MG63 (cell line): ENCODE measurements around the gene FGF3. TPM values are rescaled to one million over a fixed set of nuclear protein-coding genes. Genes with fewer than 3 reads are reported as not detected.
A peak's percentile ranks its signal among the peaks of the same experiment; 100 is the strongest.

Source experiments
- DNase-seq: peaks from one replicate; pipeline ENCODE4 v3.0.0-alpha.2; 2020
- H3K27me3 ChIP-seq: fragments of 250-450 bp; sonication (Bioruptor Pico); 2 replicates; pipeline ENCODE4 v1.5.1; 2020; ENCODE audit warnings: mild to moderate bottlenecking, moderate library complexity
- H3K36me3 ChIP-seq: fragments of 250-450 bp; sonication (Bioruptor Pico); 2 replicates; pipeline ENCODE4 v1.5.1; 2020; ENCODE audit warnings: mild to moderate bottlenecking, moderate library complexity
- H3K4me3 ChIP-seq: fragments of 250-450 bp; sonication (Bioruptor Pico); 2 replicates; pipeline ENCODE4 v1.5.1; 2020; ENCODE audit warnings: mild to moderate bottlenecking, moderate library complexity
- H3K9me3 ChIP-seq: fragments of 250-450 bp; sonication (Bioruptor Pico); 2 replicates; pipeline ENCODE4 v1.5.1; 2020; ENCODE audit warnings: mild to moderate bottlenecking, moderate library complexity
- total RNA-seq: library from RNA; depleted of rRNA; stranded (reverse); fragments of >200 nt; shearing (Covaris generic); gene quantifications from 2 replicates; pipeline ENCODE4 v1.2.3, GENCODE V29; 2014; ENCODE audit warnings: low replicate concordance

Gene FGF3
- total RNA-seq, 1 experiment from 2014 or later = not detected

- Histone ChIP-seq H3K4me3 (no peak overlapping the region), H3K27me3 (peaks cover 15% of the 10 kb centered on the region), H3K9me3 (0 out of 2 replicates have a peak, but pooled peaks cover 2% of the 10 kb centered on the region), H3K36me3 (no peaks in the 10 kb centered on the region)
- no peak for DNase-seq
Measured at GRCh38 chr11:69859275-69859934, 40.2 kb upstream of the FGF3 start.

- Histone ChIP-seq H3K27me3 (peaks cover 24% of the 10 kb centered on the region), H3K4me3 (no peak overlapping the region), H3K9me3 (peaks cover 11% of the 10 kb centered on the region), H3K36me3 (no peaks in the 10 kb centered on the region)
- no peak for DNase-seq
Measured at GRCh38 chr11:69855421-69855820, 36.2 kb upstream of the FGF3 start.

- Histone ChIP-seq H3K36me3 (no peaks in the 10 kb centered on the region), H3K27me3 (peaks cover 27% of the 10 kb centered on the region), H3K4me3 (no peak overlapping the region), H3K9me3 (peaks cover 11% of the 10 kb centered on the region)
- peak; percentile 38 for DNase-seq
Measured at GRCh38 chr11:69854713-69855112, 35.5 kb upstream of the FGF3 start.

- peaks cover 9% of the 10 kb centered on the region for H3K9me3 ChIP-seq
- H3K36me3 ChIP-seq = no peaks in the 10 kb centered on the region
- no peak overlapping the region for H3K4me3 ChIP-seq
- H3K27me3 ChIP-seq = peaks cover 18% of the 10 kb centered on the region
- DNase-seq = no peak
Measured at GRCh38 chr11:69852056-69852455, 32.8 kb upstream of the FGF3 start.

GRCh38 chr11:69848201-69848600, 29.0 kb upstream of the FGF3 start:
- DNase-seq = no peak
- no peaks in the 10 kb centered on the region for H3K36me3 ChIP-seq
- H3K9me3 ChIP-seq = peaks cover 9% of the 10 kb centered on the region

GRCh38 chr11:69844396-69844795, 25.2 kb upstream of the FGF3 start:
- DNase-seq = no peak
- Histone ChIP-seq H3K9me3 (no peaks in the 10 kb centered on the region), H3K4me3 (no peak overlapping the region), H3K36me3 (no peaks in the 10 kb centered on the region), H3K27me3 (no peaks in the 10 kb centered on the region; the same call in 1 of the 2 replicates)

More at GRCh38 chr11:69848201-69848600, 29.0 kb upstream of the FGF3 start:
- H3K4me3 ChIP-seq = no peak overlapping the region
- peaks cover 12% of the 10 kb centered on the region for H3K27me3 ChIP-seq

- Histone ChIP-seq H3K36me3 (no peaks in the 10 kb centered on the region), H3K9me3 (no peaks in the 10 kb centered on the region), H3K4me3 (no peak overlapping the region), H3K27me3 (no peaks in the 10 kb centered on the region; the same call in 1 of the 2 replicates)
- DNase-seq = no peak
Measured at GRCh38 chr11:69843529-69843921, 24.3 kb upstream of the FGF3 start.

- no peak for DNase-seq
- H3K27me3 ChIP-seq = no peaks in the 10 kb centered on the region; the same call in 1 of the 2 replicates
- H3K9me3 ChIP-seq = no peaks in the 10 kb centered on the region
- no peak overlapping the region for H3K4me3 ChIP-seq
- no peaks in the 10 kb centered on the region for H3K36me3 ChIP-seq
Measured at GRCh38 chr11:69842746-69843528, 23.7 kb upstream of the FGF3 start.

GRCh38 chr11:69841859-69842698, 22.9 kb upstream of the FGF3 start:
- no peak for DNase-seq
- no peaks in the 10 kb centered on the region; the same call in 1 of the 2 replicates for H3K27me3 ChIP-seq
- no peak overlapping the region for H3K4me3 ChIP-seq
- H3K9me3 ChIP-seq = no peaks in the 10 kb centered on the region
- H3K36me3 ChIP-seq = no peaks in the 10 kb centered on the region

- no peak for DNase-seq
- H3K36me3 ChIP-seq = no peaks in the 10 kb centered on the region
Measured at GRCh38 chr11:69841170-69841858, 22.1 kb upstream of the FGF3 start.

GRCh38 chr11:69840371-69841169, 21.4 kb upstream of the FGF3 start:
- Histone ChIP-seq H3K36me3 (no peaks in the 10 kb centered on the region), H3K27me3 (no peaks in the 10 kb centered on the region; the same call in 1 of the 2 replicates), H3K4me3 (no peak overlapping the region), H3K9me3 (no peaks in the 10 kb centered on the region)
- peak; percentile 27 for DNase-seq

More at GRCh38 chr11:69841170-69841858, 22.1 kb upstream of the FGF3 start:
- no peaks in the 10 kb centered on the region; the same call in 1 of the 2 replicates for H3K27me3 ChIP-seq
- H3K9me3 ChIP-seq = no peaks in the 10 kb centered on the region
- no peak overlapping the region for H3K4me3 ChIP-seq

- Histone ChIP-seq H3K4me3 (no peak overlapping the region), H3K9me3 (no peaks in the 10 kb centered on the region), H3K36me3 (no peaks in the 10 kb centered on the region), H3K27me3 (no peaks in the 10 kb centered on the region; the same call in 1 of the 2 replicates)
- no peak for DNase-seq
Measured at GRCh38 chr11:69839516-69839915, 20.3 kb upstream of the FGF3 start.

GRCh38 chr11:69837791-69838190, 18.6 kb upstream of the FGF3 start:
- no peaks in the 10 kb centered on the region; the same call in 1 of the 2 replicates for H3K27me3 ChIP-seq

GRCh38 chr11:69836401-69836800, 17.2 kb upstream of the FGF3 start:
- Histone ChIP-seq H3K36me3 (no peaks in the 10 kb centered on the region), H3K9me3 (no peaks in the 10 kb centered on the region), H3K4me3 (no peak overlapping the region), H3K27me3 (no peaks in the 10 kb centered on the region; the same call in 1 of the 2 replicates)
- no peak for DNase-seq

More at GRCh38 chr11:69837791-69838190, 18.6 kb upstream of the FGF3 start:
- no peaks in the 10 kb centered on the region for H3K9me3 ChIP-seq
- no peak overlapping the region for H3K4me3 ChIP-seq
- H3K36me3 ChIP-seq = no peaks in the 10 kb centered on the region
- DNase-seq = no peak
